Ectodermal cell (in vitro differentiated cells): ENCODE data around the gene OR6B1.

Experiments used
- H3K27ac ChIP-seq: 2 replicates; pipeline ENCODE4 v1.7.0; 2013; ENCODE audit warnings: mild to moderate bottlenecking, low read depth, low read length; ENCODE audit not compliant: insufficient read depth, poor library complexity, severe bottlenecking
- H3K27me3 ChIP-seq: 2 replicates; pipeline ENCODE4 v1.7.0; 2013; ENCODE audit warnings: mild to moderate bottlenecking, low read length; ENCODE audit not compliant: insufficient read depth, control insufficient read depth, poor library complexity, severe bottlenecking
- H3K36me3 ChIP-seq: one replicate; pipeline ENCODE4 v1.7.0; 2013; ENCODE audit warnings: low read length; ENCODE audit not compliant: control insufficient read depth, insufficient read depth
- H3K4me1 ChIP-seq: one replicate; pipeline ENCODE4 v1.7.0; 2013; ENCODE audit warnings: low read length; ENCODE audit not compliant: control insufficient read depth, insufficient read depth
- H3K4me3 ChIP-seq: 2 replicates; pipeline ENCODE4 v1.7.0; 2013; ENCODE audit warnings: low read depth, low read length, control low read depth; ENCODE audit not compliant: insufficient read depth
- H3K9me3 ChIP-seq: 2 replicates; pipeline ENCODE4 v1.7.0; 2013; ENCODE audit warnings: mild to moderate bottlenecking, low read length, moderate library complexity; ENCODE audit not compliant: control insufficient read depth
- WGBS, 2 experiments: methylation state at CpG; one replicate each; pipeline ENCODE4 v1.1.7; 2013; ENCODE audit warnings: missing lambda C conversion rate in 2 of 2; 5-methylcytosine and 5-hydroxymethylcytosine counted together

OR6B1 gene

DNA sequence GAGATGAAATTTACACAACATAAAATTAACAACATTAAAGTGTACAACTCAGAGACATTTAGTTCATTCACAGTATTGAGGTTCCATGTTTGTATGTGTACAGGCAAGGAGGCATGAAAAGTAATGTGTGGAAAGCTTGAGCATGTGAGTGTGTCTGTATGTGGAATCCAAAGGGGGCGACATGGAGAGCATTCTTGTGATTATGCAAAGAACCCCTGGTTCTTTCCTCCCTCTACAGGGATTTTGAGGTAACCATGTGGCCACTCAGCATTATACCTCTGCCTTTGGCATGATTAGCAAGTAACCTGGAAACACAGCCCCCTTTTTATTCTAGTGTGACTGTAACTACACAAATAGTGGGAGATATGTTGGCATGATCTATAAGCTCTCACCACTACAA, 24.5 kb upstream of the OR6B1 start:
- Histone ChIP-seq H3K27me3 (no peaks in the 10 kb centered on the region), H3K27ac (no peak overlapping the region), H3K9me3 (no peaks in the 10 kb centered on the region), H3K36me3 (no peaks in the 10 kb centered on the region), H3K4me3 (no peak overlapping the region), H3K4me1 (no peaks in the 10 kb centered on the region)
- 75 to 77% methylated on average over 1 of the region's 1 CpG for WGBS, 2 experiments

DNA sequence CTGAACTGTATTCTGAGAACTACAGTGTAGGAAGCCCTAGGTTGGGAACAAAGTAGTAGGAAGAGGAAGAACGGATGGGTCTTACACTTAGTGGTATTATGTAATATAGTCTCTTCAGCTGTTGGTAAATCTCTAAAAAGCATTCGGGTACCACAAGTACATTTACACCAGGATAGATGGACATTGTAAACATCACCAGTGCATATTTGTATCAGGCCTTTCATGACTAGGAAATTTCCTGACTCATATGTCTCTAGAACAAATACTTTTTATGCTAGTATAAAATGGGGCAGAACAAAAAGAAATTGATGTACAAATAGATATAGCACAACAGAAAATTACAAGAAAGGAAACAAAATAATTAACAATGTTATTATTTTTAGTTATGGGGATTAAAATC, 21.5 kb upstream of the OR6B1 start:
- Histone ChIP-seq H3K27me3 (no peaks in the 10 kb centered on the region), H3K4me1 (no peaks in the 10 kb centered on the region), H3K36me3 (no peaks in the 10 kb centered on the region), H3K27ac (no peak overlapping the region), H3K9me3 (no peaks in the 10 kb centered on the region), H3K4me3 (no peak overlapping the region)
- WGBS, 2 experiments, result 87 to 100% methylated on average over 2 of the region's 2 CpGs

DNA sequence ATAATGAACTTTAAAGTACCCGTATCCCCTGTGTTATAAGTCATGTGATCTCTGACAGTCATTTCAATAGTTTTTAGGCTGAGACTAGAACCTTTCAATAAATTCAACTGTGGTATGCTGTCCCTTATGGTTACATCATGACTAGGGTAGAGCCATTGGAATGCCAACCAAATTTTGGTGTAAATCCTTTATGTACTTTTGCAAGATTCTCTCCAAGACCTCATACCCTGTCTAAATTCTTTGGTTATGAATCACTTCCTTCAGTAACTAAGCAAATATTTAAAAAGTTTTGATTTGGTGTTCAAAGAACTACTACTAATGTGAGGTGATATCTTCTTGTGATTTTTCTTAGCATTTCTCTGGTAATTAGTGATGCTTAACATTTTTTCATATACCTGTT, 20.8 kb upstream of the OR6B1 start:
- no peak overlapping the region for H3K27ac ChIP-seq
- H3K9me3 ChIP-seq, result no peaks in the 10 kb centered on the region
- no peaks in the 10 kb centered on the region for H3K4me1 ChIP-seq
- 95 to 100% methylated on average over 1 of the region's 1 CpG for WGBS, 2 experiments
- no peaks in the 10 kb centered on the region for H3K27me3 ChIP-seq
- H3K4me3 ChIP-seq, result no peak overlapping the region
- no peaks in the 10 kb centered on the region for H3K36me3 ChIP-seq

DNA sequence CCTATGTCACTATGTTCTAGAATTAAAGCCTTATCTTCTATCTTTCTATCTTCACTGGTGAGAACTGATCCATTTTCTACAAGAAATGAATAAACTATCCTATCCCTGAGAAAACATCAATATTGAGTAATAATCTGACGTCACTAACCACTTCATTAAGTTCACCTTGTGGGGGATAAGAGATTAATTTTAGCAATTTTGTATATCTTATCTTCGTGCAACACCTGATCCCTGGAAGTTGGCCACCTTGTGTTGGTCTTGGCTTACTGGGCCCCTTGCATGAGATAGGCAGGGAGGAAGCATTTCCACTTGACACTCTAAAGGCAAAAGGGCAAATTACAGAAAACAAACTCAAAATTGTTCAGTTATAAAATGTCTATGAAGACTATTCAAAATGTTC, 20.1 kb upstream of the OR6B1 start:
- 79 to 89% methylated on average over 1 to 2 of the region's 2 CpGs for WGBS, 2 experiments
- Histone ChIP-seq H3K9me3 (no peaks in the 10 kb centered on the region), H3K4me1 (no peaks in the 10 kb centered on the region), H3K27me3 (no peaks in the 10 kb centered on the region), H3K27ac (no peak overlapping the region), H3K4me3 (no peak overlapping the region), H3K36me3 (no peaks in the 10 kb centered on the region)

DNA sequence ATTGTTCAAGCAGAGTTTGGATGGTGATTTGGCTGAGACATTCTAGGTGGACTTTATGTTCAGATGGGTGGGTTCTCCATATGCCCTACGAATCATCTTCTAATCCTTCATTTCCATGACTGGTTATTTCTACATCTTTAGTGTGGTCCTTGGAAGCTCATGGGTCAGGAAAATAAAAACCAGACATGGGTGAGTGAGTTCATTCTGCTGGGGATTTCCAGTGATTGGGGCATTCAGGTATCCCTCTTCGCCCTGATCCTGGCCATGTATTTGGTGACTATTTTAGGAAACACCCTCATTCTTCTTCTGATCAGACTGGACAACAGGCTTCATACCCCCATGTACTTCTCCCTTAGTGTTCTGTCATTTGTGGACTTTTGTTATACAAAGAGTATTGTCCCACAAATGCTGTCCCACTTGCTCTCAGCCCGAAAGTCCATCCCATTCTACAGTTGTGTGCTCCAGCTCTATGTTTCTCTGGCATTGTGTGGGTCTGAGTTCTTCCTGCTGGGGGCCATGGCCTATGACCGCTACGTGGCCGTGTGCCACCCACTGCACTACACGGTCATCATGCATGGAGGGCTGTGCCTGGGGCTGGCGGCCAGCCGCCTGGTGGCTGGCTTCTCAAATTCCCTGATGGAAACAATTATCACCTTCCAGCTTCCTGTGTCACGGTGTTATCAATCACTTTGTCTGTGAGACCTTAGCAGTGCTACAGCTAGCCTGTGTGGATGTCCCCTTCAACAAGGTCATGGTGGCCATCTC, 19.2 kb upstream of the OR6B1 start:
- Histone ChIP-seq H3K36me3 (no peaks in the 10 kb centered on the region), H3K27me3 (no peaks in the 10 kb centered on the region), H3K4me1 (no peaks in the 10 kb centered on the region), H3K27ac (no peak overlapping the region), H3K4me3 (no peak overlapping the region), H3K9me3 (no peaks in the 10 kb centered on the region)
- WGBS, 2 experiments, result 93 to 95% methylated on average over 9 to 10 of the region's 10 CpGs

DNA sequence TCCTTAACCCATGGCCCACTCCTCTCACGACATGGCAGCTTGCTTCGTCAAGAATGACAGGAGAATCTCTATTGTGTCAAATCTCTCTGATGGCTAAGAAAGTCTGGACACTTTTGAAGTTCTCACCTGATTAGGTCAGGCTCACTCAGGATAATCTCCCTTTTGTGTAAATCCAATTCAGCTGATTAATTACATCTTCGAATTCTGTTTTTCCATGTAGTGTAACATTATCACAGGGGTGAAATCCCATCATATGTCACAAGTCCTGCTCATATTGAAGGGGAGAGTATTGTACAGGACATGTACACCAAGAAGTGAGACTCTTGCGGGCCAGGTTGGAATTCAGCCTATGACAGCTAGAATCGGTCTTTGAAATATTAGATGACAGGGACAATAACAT, 16.2 kb upstream of the OR6B1 start:
- H3K27ac ChIP-seq, result no peak overlapping the region
- WGBS, 2 experiments, result 93 to 94% methylated on average over 4 to 5 of the region's 5 CpGs
- H3K27me3 ChIP-seq, result no peaks in the 10 kb centered on the region
- no peaks in the 10 kb centered on the region for H3K36me3 ChIP-seq
- H3K4me3 ChIP-seq, result no peak overlapping the region
- H3K4me1 ChIP-seq, result no peaks in the 10 kb centered on the region
- no peaks in the 10 kb centered on the region for H3K9me3 ChIP-seq

DNA sequence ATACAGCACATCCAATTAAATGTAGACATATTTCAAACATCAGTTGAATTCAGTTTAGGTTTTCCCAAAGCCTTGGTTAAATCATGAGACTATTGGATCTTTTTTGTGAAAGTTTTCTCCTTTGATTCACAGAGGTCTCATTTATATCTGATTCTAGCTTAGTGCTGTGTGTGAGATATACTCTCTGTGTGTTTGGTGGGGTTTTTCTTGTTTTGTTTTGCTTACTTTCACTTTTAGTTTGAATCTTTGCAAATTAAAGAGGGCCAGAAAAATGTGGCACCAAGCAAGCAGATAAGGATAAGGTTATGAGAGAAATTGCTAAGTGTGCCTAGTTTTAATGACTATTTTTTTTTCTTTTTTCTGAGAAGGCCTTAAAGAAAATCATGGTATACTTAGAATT, 12.6 kb upstream of the OR6B1 start:
- no peaks in the 10 kb centered on the region for H3K27me3 ChIP-seq
- H3K9me3 ChIP-seq, result no peaks in the 10 kb centered on the region
- no peaks in the 10 kb centered on the region for H3K36me3 ChIP-seq
- no peak overlapping the region for H3K4me3 ChIP-seq
- H3K27ac ChIP-seq, result no peak overlapping the region
- H3K4me1 ChIP-seq, result no peaks in the 10 kb centered on the region

DNA sequence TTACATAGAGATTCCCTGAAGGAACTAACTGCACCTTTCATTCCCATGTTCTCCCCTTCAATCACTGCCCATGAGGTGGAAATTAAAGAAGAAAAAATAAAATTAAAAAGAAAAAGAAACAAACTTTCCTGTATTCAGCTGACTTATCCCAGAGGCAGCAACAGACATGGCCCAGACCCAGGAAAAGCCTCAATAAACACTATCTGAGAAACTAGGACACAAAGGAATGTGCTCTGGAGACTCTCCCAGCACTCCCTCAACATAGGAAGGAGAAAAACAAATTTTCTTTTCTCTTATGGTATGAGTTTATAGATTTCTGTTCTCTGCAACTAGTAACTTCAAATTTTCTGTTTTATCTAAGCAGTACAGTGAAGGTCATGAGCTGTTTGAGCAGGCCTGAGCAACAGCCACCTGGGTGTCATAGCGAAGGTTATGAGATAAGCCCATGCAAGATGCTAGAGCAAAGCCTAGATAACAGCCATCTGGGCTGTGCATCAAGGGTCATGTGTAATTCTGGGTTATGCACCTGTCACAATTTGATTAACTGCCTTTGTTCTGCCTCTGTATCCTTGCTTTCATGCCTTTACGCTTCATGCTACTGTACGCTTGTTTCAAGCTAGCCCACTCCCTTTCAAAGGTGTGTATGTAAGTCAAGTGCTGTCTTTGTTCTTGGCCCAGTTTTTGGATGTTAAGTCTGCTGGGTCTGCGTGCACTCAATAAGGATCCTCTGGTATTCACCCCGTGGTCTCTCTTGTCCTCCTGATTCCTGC, 11.0 kb upstream of the OR6B1 start:
- H3K27me3 ChIP-seq, result no peaks in the 10 kb centered on the region
- H3K4me3 ChIP-seq, result no peak overlapping the region
- WGBS, 2 experiments, result 93% methylated on average over 5 of the region's 5 CpGs
- H3K9me3 ChIP-seq, result no peaks in the 10 kb centered on the region
- no peaks in the 10 kb centered on the region for H3K36me3 ChIP-seq
- H3K27ac ChIP-seq, result no peak overlapping the region
- no peaks in the 10 kb centered on the region for H3K4me1 ChIP-seq

DNA sequence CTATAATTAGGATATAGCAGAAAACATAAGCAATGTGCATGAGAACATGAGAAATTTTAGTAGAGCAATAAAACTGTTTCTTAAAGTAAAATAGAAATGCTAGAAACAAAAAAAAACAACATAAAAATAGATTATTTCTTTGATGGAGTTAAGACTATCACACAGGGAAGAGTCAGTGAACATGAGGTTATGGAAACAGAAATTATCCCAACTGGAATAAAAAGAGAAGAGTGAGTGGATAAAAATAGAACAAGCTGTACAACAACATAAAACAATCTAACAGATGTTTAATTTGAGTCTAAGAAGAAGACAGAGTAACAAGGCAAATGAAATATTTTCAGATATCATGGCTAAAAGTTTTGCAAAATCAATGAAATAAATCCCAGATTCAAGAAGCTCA, 7.5 kb upstream of the OR6B1 start:
- Histone ChIP-seq H3K9me3 (no peaks in the 10 kb centered on the region), H3K4me1 (no peaks in the 10 kb centered on the region), H3K27ac (no peak overlapping the region), H3K4me3 (no peak overlapping the region), H3K27me3 (no peaks in the 10 kb centered on the region), H3K36me3 (no peaks in the 10 kb centered on the region)

DNA sequence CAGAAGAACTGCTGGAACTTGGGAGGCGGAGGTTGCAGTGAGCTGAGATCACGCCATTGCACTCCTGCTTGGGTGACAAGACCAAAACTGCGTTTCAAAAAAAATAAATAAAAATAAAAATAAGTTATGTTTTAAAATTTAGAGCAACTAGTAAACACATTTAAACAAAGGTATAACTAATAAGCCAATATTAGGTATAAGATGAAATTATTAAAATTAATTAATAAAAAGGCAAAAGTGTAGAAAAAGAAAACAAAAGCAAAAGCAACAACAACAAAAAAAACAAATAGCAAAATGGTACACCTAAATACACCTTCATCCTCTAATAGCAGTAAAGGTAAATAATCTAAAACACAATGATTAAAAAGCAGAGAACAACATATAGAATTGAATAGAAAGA, 6.2 kb upstream of the OR6B1 start:
- WGBS, 2 experiments, result 100% methylated on average over 2 of the region's 3 CpGs
- H3K27ac ChIP-seq, result no peak overlapping the region

More for the DNA sequence above, 6.2 kb upstream of the OR6B1 start:
- no peak overlapping the region for H3K4me3 ChIP-seq
- no peaks in the 10 kb centered on the region for H3K4me1 ChIP-seq
- H3K27me3 ChIP-seq, result no peaks in the 10 kb centered on the region
- H3K36me3 ChIP-seq, result no peaks in the 10 kb centered on the region
- H3K9me3 ChIP-seq, result no peaks in the 10 kb centered on the region
